Astrocyte (in vitro differentiated cells and primary cell): ENCODE results near the gene MOB1B.

Experiments
- CTCF ChIP-seq: IDR thresholded peaks from 2 replicates; pipeline ENCODE4 v1.5.1; 2011; ENCODE audit warnings: low read depth, mild to moderate bottlenecking, inconsistent platforms, low read length, moderate library complexity; ENCODE audit not compliant: insufficient read depth
- EZH2 ChIP-seq: IDR thresholded peaks from 2 replicates; pipeline ENCODE4 v1.6.1; 2012; ENCODE audit warnings: mild to moderate bottlenecking, low read length, inconsistent platforms; ENCODE audit not compliant: insufficient read depth

- no peak for TF ChIP-seq CTCF
- no peak for TF ChIP-seq EZH2
Observed at GRCh38 chr4:70992391-70992881, 90.3 kb downstream of the MOB1B start.
